Activated naive CD4-positive, alpha-beta T cell treated with anti-CD3 and anti-CD28 coated beads, Interleukin-2, amount 10 ng/mL, durations not matched to agents 7 days and 5 days (primary cell): ENCODE measurements around the gene ZNF30.

Experiments used
- CTCF ChIA-PET: fragments of 350-600 bp; sonication (Branson Sonifier 250); formaldehyde crosslinking; loops from one replicate; lab custom pipeline; 2021; ENCODE audit warnings: antibody characterized with exemption; lab: Charles Lee
- DNase-seq: peaks from one replicate; pipeline ENCODE4 v3.0.0-alpha.2; 2020
- H3K27ac Mint-ChIP-seq: one replicate; pipeline ENCODE4 v1.8.0; 2021; ENCODE audit warnings: mild to moderate bottlenecking, moderate library complexity, mixed read lengths
- H3K27me3 Mint-ChIP-seq: one replicate; pipeline ENCODE4 v1.8.0; 2021; ENCODE audit warnings: mild to moderate bottlenecking, mixed read lengths
- H3K36me3 Mint-ChIP-seq: one replicate; pipeline ENCODE4 v1.8.0; 2021; ENCODE audit warnings: mixed read lengths
- H3K4me1 Mint-ChIP-seq: one replicate; pipeline ENCODE4 v1.8.0; 2021; ENCODE audit warnings: mixed read lengths
- H3K4me3 Mint-ChIP-seq: one replicate; pipeline ENCODE4 v1.8.0; 2021; ENCODE audit warnings: mild to moderate bottlenecking, moderate library complexity, mixed read lengths
- H3K9me3 Mint-ChIP-seq: one replicate; pipeline ENCODE4 v1.8.0; 2021; ENCODE audit warnings: mixed read lengths

ZNF30 gene

GRCh38 chr19:34936184-34936583, 9.5 kb downstream of the ZNF30 start:
- CTCF ChIA-PET: no interaction called here
- H3K36me3 Mint-ChIP-seq: peaks cover 51% of the 10 kb centered on the region
- peaks cover 27% of the 10 kb centered on the region for H3K9me3 Mint-ChIP-seq
- no peaks in the 10 kb centered on the region for H3K4me1 Mint-ChIP-seq
- no peaks in the 10 kb centered on the region for H3K27me3 Mint-ChIP-seq
- DNase-seq: no peak
- H3K27ac Mint-ChIP-seq: no peak overlapping the region
- H3K4me3 Mint-ChIP-seq: no peak overlapping the region

- no peak for DNase-seq
- H3K4me1 Mint-ChIP-seq: no peaks in the 10 kb centered on the region
- H3K9me3 Mint-ChIP-seq: peaks cover 43% of the 10 kb centered on the region
- H3K27ac Mint-ChIP-seq: no peak overlapping the region
- CTCF ChIA-PET: no interaction called here
- H3K27me3 Mint-ChIP-seq: no peaks in the 10 kb centered on the region
- H3K36me3 Mint-ChIP-seq: peaks cover 54% of the 10 kb centered on the region
- no peak overlapping the region for H3K4me3 Mint-ChIP-seq
These were observed 12.2 kb downstream of the ZNF30 start for GRCh38 chr19:34938886-34939285.

GRCh38 chr19:34943861-34944573, 17.3 kb downstream of the ZNF30 start:
- no peaks in the 10 kb centered on the region for H3K27me3 Mint-ChIP-seq
- CTCF ChIA-PET: no interaction called here
- peaks cover 58% of the 10 kb centered on the region for H3K36me3 Mint-ChIP-seq
- no peak for DNase-seq
- H3K4me3 Mint-ChIP-seq: no peak overlapping the region
- peaks cover 55% of the 10 kb centered on the region for H3K9me3 Mint-ChIP-seq
- no peak overlapping the region for H3K27ac Mint-ChIP-seq
- H3K4me1 Mint-ChIP-seq: no peaks in the 10 kb centered on the region

GRCh38 chr19:34953092-34953491, 26.4 kb downstream of the ZNF30 start:
- DNase-seq: no peak
- Mint-ChIP-seq H3K9me3 (peaks cover 71% of the 10 kb centered on the region), H3K4me3 (no peak overlapping the region), H3K27ac (no peak overlapping the region), H3K36me3 (peaks cover 81% of the 10 kb centered on the region), H3K4me1 (no peaks in the 10 kb centered on the region), H3K27me3 (no peaks in the 10 kb centered on the region)
- CTCF ChIA-PET: no interaction called here

- Mint-ChIP-seq H3K4me3 (no peak overlapping the region), H3K27ac (no peak overlapping the region), H3K36me3 (peaks cover 94% of the 10 kb centered on the region), H3K27me3 (no peaks in the 10 kb centered on the region), H3K4me1 (peaks cover 21% of the 10 kb centered on the region), H3K9me3 (peaks cover 89% of the 10 kb centered on the region)
- DNase-seq: no peak
- CTCF ChIA-PET: interaction anchor here (1.1 kb wide), 1 partner anchor 15 kb away, joined by 4 read pairs; no protein-coding TSS in a partner anchor
These were observed 31.4 kb downstream of the ZNF30 start for GRCh38 chr19:34957830-34958751.

GRCh38 chr19:34959021-34959420, 32.3 kb downstream of the ZNF30 start:
- Mint-ChIP-seq H3K9me3 (peaks cover 83% of the 10 kb centered on the region), H3K4me3 (no peak overlapping the region), H3K4me1 (peaks cover 23% of the 10 kb centered on the region), H3K36me3 (peaks cover 87% of the 10 kb centered on the region), H3K27ac (no peak overlapping the region), H3K27me3 (no peaks in the 10 kb centered on the region)
- CTCF ChIA-PET: no interaction called here
- no peak for DNase-seq

GRCh38 chr19:34960103-34960805, 33.6 kb downstream of the ZNF30 start:
- no peak for DNase-seq
- peaks cover 78% of the 10 kb centered on the region for H3K9me3 Mint-ChIP-seq
- no peak overlapping the region for H3K4me3 Mint-ChIP-seq
- H3K27ac Mint-ChIP-seq: peak overlapping the region; percentile 50
- CTCF ChIA-PET: no interaction called here
- H3K36me3 Mint-ChIP-seq: peaks cover 83% of the 10 kb centered on the region
- peaks cover 25% of the 10 kb centered on the region for H3K4me1 Mint-ChIP-seq
- peaks cover under 1% of the 10 kb centered on the region for H3K27me3 Mint-ChIP-seq

GRCh38 chr19:34960940-34961679, 34.4 kb downstream of the ZNF30 start:
- CTCF ChIA-PET: no interaction called here
- H3K27ac Mint-ChIP-seq: peak overlapping the region; percentile 91
- H3K4me3 Mint-ChIP-seq: no peak overlapping the region

GRCh38 chr19:34961775-34962686, 35.3 kb downstream of the ZNF30 start:
- Mint-ChIP-seq H3K27ac (peak overlapping the region; percentile 91), H3K4me1 (peaks cover 25% of the 10 kb centered on the region), H3K27me3 (peaks cover 5% of the 10 kb centered on the region), H3K4me3 (peak overlapping the region; percentile 97), H3K36me3 (peaks cover 77% of the 10 kb centered on the region), H3K9me3 (peaks cover 73% of the 10 kb centered on the region)
- CTCF ChIA-PET: no interaction called here
- DNase-seq: peak; percentile 58

More at GRCh38 chr19:34960940-34961679, 34.4 kb downstream of the ZNF30 start:
- H3K9me3 Mint-ChIP-seq: peaks cover 75% of the 10 kb centered on the region
- peaks cover 25% of the 10 kb centered on the region for H3K4me1 Mint-ChIP-seq
- H3K36me3 Mint-ChIP-seq: peaks cover 81% of the 10 kb centered on the region
- H3K27me3 Mint-ChIP-seq: peaks cover 5% of the 10 kb centered on the region
- DNase-seq: no peak

GRCh38 chr19:34962687-34963572, 36.2 kb downstream of the ZNF30 start:
- H3K4me3 Mint-ChIP-seq: peak overlapping the region; percentile 97
- peaks cover 25% of the 10 kb centered on the region for H3K4me1 Mint-ChIP-seq
- peak overlapping the region; percentile 91 for H3K27ac Mint-ChIP-seq
- peak; percentile 29 for DNase-seq
- H3K27me3 Mint-ChIP-seq: peaks cover 11% of the 10 kb centered on the region
- CTCF ChIA-PET: no interaction called here
- H3K36me3 Mint-ChIP-seq: peaks cover 70% of the 10 kb centered on the region
- peaks cover 75% of the 10 kb centered on the region for H3K9me3 Mint-ChIP-seq

GRCh38 chr19:34963573-34964406, 37.1 kb downstream of the ZNF30 start, which contains the start of gene ZNF792:
Gene ZNF792 (minus strand): TSS chr19:34964229. CDS start chr19:34963662, 567 bp downstream.
- peak; percentile 64 for DNase-seq
- Mint-ChIP-seq H3K4me3 (peak within 1 kb of the TSS; percentile 97), H3K27me3 (peaks cover 17% of the 10 kb centered on the region), H3K4me1 (peaks cover 25% of the 10 kb centered on the region), H3K27ac (peak within 1 kb of the TSS; percentile 91), H3K36me3 (peaks cover 65% of the 10 kb centered on the region), H3K9me3 (peaks cover 75% of the 10 kb centered on the region)
- CTCF ChIA-PET: no interaction called here
